Measurements from ENCODE around the gene SPEM3.

SPEM3 gene

GRCh38 chr17:7464081-7464480, 35.4 kb downstream of the SPEM3 start:
- no peaks in the 10 kb centered on the region for H3K27me3 ChIP-seq
- no peaks in the 10 kb centered on the region for H3K36me3 ChIP-seq
- no peaks in the 10 kb centered on the region for H3K4me1 ChIP-seq
- no peaks in the 10 kb centered on the region for H3K9me3 ChIP-seq
- no peak overlapping the region for H3K4me3 ChIP-seq (ENCODE audit: low read depth, low read length)
- TF ChIP-seq CTCF (IDR thresholded peaks at IDR 0.05; ENCODE audit: low read depth, low read length): no peak
- DNase-seq: no peak

DNA sequence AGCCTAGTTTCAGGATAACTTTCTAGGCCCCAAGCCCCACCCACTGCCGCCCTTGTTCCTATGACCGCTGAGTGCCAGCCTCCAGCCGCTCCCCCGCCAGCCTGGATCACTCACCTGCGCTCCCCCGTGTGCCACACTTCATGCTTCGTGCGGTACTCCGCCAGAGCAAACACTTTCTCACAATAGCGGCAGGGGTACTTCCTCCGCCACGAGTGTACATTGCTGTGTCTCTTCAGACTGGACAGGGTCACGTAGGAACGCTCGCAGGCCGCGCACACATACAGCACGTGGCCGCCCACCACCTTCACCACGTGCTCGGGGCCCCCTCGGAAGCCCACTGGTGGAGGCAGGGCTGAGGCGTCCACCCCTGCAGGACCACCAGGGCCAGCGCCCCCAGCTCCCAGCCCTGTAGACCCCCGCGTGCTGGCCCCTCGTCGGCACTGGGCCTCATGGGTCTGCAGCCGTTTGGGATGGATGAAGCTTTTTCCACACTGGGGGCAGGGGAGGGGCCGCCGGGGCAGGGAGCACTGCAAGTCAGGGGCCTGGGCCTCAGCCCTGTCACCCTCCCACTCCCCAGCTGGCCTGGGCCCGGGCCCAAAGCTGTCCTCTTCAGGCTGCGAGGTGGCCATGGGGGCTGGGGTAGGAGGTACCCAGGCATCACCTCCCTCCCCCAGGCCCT, 37.1 kb downstream of the SPEM3 start:
- Histone ChIP-seq H3K27me3 (no peaks in the 10 kb centered on the region), H3K36me3 (no peaks in the 10 kb centered on the region), H3K9me3 (no peaks in the 10 kb centered on the region), H3K4me3 (ENCODE audit: low read depth, low read length) (no peak overlapping the region), H3K4me1 (no peaks in the 10 kb centered on the region)
- no peak for DNase-seq
- TF ChIP-seq CTCF (IDR thresholded peaks at IDR 0.05; ENCODE audit: low read depth, low read length): no peak

GRCh38 chr17:7466318-7466638, 37.6 kb downstream of the SPEM3 start:
- H3K27me3 ChIP-seq: no peaks in the 10 kb centered on the region
- no peaks in the 10 kb centered on the region for H3K36me3 ChIP-seq
- H3K4me1 ChIP-seq: no peaks in the 10 kb centered on the region
- DNase-seq: no peak
- TF ChIP-seq CTCF (IDR thresholded peaks at IDR 0.05; ENCODE audit: low read depth, low read length): no peak
- H3K4me3 ChIP-seq (ENCODE audit: low read depth, low read length): no peak overlapping the region
- no peaks in the 10 kb centered on the region for H3K9me3 ChIP-seq

DNA sequence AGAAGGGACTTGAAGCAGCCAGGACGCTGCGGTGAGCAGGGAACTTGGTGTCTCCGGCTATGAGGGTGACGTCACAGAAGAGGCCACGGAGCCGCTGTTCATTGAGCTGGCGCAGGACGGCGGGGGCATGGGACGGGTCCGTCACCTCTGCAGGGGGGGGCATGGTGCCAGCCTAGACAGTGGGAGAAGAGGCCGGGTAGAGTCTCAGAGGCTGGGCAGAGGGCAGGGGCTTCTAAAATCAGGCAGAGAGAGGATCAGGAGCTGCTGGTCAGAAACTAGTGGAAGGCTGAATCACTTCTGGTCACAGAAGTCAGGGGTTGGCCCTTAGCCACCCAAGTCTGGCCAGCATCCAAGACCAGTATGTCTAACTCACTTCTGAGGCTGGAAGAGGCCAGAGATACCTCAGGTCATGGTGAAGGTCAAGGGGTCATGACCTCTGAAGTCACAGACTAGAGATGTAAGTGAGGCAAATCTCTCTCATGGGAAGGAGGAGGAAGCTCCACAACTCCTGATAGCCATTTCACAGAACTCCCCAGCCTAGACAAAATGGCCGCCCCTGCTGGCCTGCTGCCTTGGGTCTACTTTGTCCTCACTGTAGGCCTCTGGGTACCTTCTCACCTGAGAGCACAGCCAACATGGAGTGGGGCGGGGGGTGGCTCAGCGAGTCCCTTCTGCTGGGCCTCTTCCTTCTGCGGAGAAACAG, 38.1 kb downstream of the SPEM3 start:
- DNase-seq: no peak
- TF ChIP-seq CTCF (IDR thresholded peaks at IDR 0.05; ENCODE audit: low read depth, low read length): no peak
- Histone ChIP-seq H3K27me3 (no peaks in the 10 kb centered on the region), H3K4me3 (ENCODE audit: low read depth, low read length) (no peak overlapping the region), H3K36me3 (no peaks in the 10 kb centered on the region), H3K9me3 (no peaks in the 10 kb centered on the region), H3K4me1 (no peaks in the 10 kb centered on the region)

GRCh38 chr17:7467498-7467897, 38.8 kb downstream of the SPEM3 start:
- no peak overlapping the region for H3K4me3 ChIP-seq (ENCODE audit: low read depth, low read length)

More at GRCh38 chr17:7467498-7467897, 38.8 kb downstream of the SPEM3 start:
- DNase-seq: no peak
- Histone ChIP-seq H3K9me3 (no peaks in the 10 kb centered on the region), H3K4me1 (no peaks in the 10 kb centered on the region), H3K36me3 (no peaks in the 10 kb centered on the region), H3K27me3 (no peaks in the 10 kb centered on the region)
- TF ChIP-seq CTCF (IDR thresholded peaks at IDR 0.05; ENCODE audit: low read depth, low read length): no peak

All from BE2C (cell line).